Measurements from ENCODE around the gene SLC9A8.
"Not testable (repeated sequence)": the region's sequence is repeated elsewhere in the genome, so short reads cannot be mapped to it uniquely, and the experiment has no call there.

SLC9A8 gene

GRCh38 chr20:49770634-49771033 is 42.0 kb upstream of the SLC9A8 start:
- Histone ChIP-seq H3K27ac (ENCODE audit: low read depth, low read length) (no peak overlapping the region), H3K4me2 (ENCODE audit: low read length) (no peak overlapping the region), H2BK12ac (ENCODE audit: low read length) (peak overlapping the region; percentile 2), H2BK120ac (ENCODE audit: insufficient read depth, low read length, poor library complexity) (no peak overlapping the region), H3K14ac (ENCODE audit: low read length) (no peak overlapping the region), H4K12ac (ENCODE audit: low read depth, low read length) (no peak overlapping the region), H3K9ac (ENCODE audit: low read length) (no peak overlapping the region), H3K27me3 (ENCODE audit: insufficient read depth, low read length) (no peaks in the 10 kb centered on the region), H3K4me3 (ENCODE audit: low read depth, low read length) (no peak overlapping the region), H3K18ac (ENCODE audit: low read length) (no peak overlapping the region), H3K9me3 (ENCODE audit: insufficient read depth, low read depth, low read length) (no peaks in the 10 kb centered on the region), H4K8ac (ENCODE audit: low read depth, low read length) (no peak overlapping the region), H3K79me2 (ENCODE audit: control insufficient read depth, insufficient read depth, low read length, poor library complexity) (no peaks in the 10 kb centered on the region), H3K36me3 (ENCODE audit: control insufficient read depth in 1 of 2, insufficient read depth in 2 of 2, low read length in 2 of 2) (no peaks in the 10 kb centered on the region), H2AFZ (ENCODE audit: insufficient read depth, low read length, poor library complexity) (no peak overlapping the region), H3K4ac (ENCODE audit: low read depth, low read length) (no peak overlapping the region), H3K23ac (ENCODE audit: low read length) (no peak overlapping the region), H2BK5ac (ENCODE audit: low read depth, low read length, poor library complexity) (no peak overlapping the region), H3K79me1 (ENCODE audit: low read length) (peaks cover 6% of the 10 kb centered on the region), H3K4me1 (ENCODE audit: control insufficient read depth in 1 of 2, insufficient read depth in 2 of 2, low read length in 2 of 2) (peaks cover 16 to 24% of the 10 kb centered on the region in 2 experiments), H4K91ac (ENCODE audit: low read depth, low read length) (no peak overlapping the region), H2AK5ac (ENCODE audit: low read length) (no peak overlapping the region)
- DNase-seq, result no peak
- WGBS (ENCODE audit: extremely low coverage, insufficient coverage, insufficient read length), result no CpG with 5 or more reads among the region's 1 CpG

- H4K12ac ChIP-seq (ENCODE audit: low read depth, low read length); H3K9me3 ChIP-seq (ENCODE audit: insufficient read depth, low read depth, low read length); H3K4ac ChIP-seq (ENCODE audit: low read depth, low read length); H3K14ac ChIP-seq (ENCODE audit: low read length); H3K4me2 ChIP-seq (ENCODE audit: low read length); H3K79me2 ChIP-seq (ENCODE audit: control insufficient read depth, insufficient read depth, low read length, poor library complexity); DNase-seq; H3K27ac ChIP-seq (ENCODE audit: low read depth, low read length); H3K27me3 ChIP-seq (ENCODE audit: insufficient read depth, low read length); H3K36me3 ChIP-seq (ENCODE audit: control insufficient read depth in 1 of 2, insufficient read depth in 2 of 2, low read length in 2 of 2); H2BK12ac ChIP-seq (ENCODE audit: low read length); H2BK5ac ChIP-seq (ENCODE audit: low read depth, low read length, poor library complexity); H3K18ac ChIP-seq (ENCODE audit: low read length); H3K4me3 ChIP-seq (ENCODE audit: low read depth, low read length); H3K9ac ChIP-seq (ENCODE audit: low read length); H2AK5ac ChIP-seq (ENCODE audit: low read length); H3K79me1 ChIP-seq (ENCODE audit: low read length); H4K91ac ChIP-seq (ENCODE audit: low read depth, low read length); H3K23ac ChIP-seq (ENCODE audit: low read length); H2AFZ ChIP-seq (ENCODE audit: insufficient read depth, low read length, poor library complexity); H4K8ac ChIP-seq (ENCODE audit: low read depth, low read length); H2BK120ac ChIP-seq (ENCODE audit: insufficient read depth, low read length, poor library complexity): not testable (repeated sequence)
- no CpG with 5 or more reads among the region's 8 CpGs for WGBS (ENCODE audit: extremely low coverage, insufficient coverage, insufficient read length)
- H3K4me1 ChIP-seq (ENCODE audit: control insufficient read depth in 1 of 2, insufficient read depth in 2 of 2, low read length in 2 of 2), result peaks cover 11 to 19% of the 10 kb centered on the region in 2 experiments
These were observed 38.4 kb upstream of the SLC9A8 start for GRCh38 chr20:49774213-49774612.

- Histone ChIP-seq H2BK120ac (ENCODE audit: insufficient read depth, low read length, poor library complexity) (no peak overlapping the region), H3K79me2 (ENCODE audit: control insufficient read depth, insufficient read depth, low read length, poor library complexity) (no peaks in the 10 kb centered on the region)
- no CpG with 5 or more reads among the region's 5 CpGs for WGBS (ENCODE audit: extremely low coverage, insufficient coverage, insufficient read length)
These were observed 37.4 kb upstream of the SLC9A8 start for GRCh38 chr20:49775229-49775693.

GRCh38 chr20:49779972-49780371 is 32.7 kb upstream of the SLC9A8 start:
- Histone ChIP-seq H3K9ac (ENCODE audit: low read length) (no peak overlapping the region), H3K23ac (ENCODE audit: low read length) (no peak overlapping the region), H3K79me1 (ENCODE audit: low read length) (peaks cover 2% of the 10 kb centered on the region), H3K27ac (ENCODE audit: low read depth, low read length) (no peak overlapping the region), H3K18ac (ENCODE audit: low read length) (no peak overlapping the region), H4K8ac (ENCODE audit: low read depth, low read length) (no peak overlapping the region), H2BK120ac (ENCODE audit: insufficient read depth, low read length, poor library complexity) (no peak overlapping the region), H3K79me2 (ENCODE audit: control insufficient read depth, insufficient read depth, low read length, poor library complexity) (no peaks in the 10 kb centered on the region), H2AK5ac (ENCODE audit: low read length) (no peak overlapping the region), H3K27me3 (ENCODE audit: insufficient read depth, low read length) (no peaks in the 10 kb centered on the region), H4K91ac (ENCODE audit: low read depth, low read length) (no peak overlapping the region), H3K4me3 (ENCODE audit: low read depth, low read length) (no peak overlapping the region), H3K4me1 (ENCODE audit: control insufficient read depth in 1 of 2, insufficient read depth in 2 of 2, low read length in 2 of 2) (peaks cover 8 to 14% of the 10 kb centered on the region in 2 experiments), H4K12ac (ENCODE audit: low read depth, low read length) (no peak overlapping the region), H2AFZ (ENCODE audit: insufficient read depth, low read length, poor library complexity) (no peak overlapping the region), H3K4ac (ENCODE audit: low read depth, low read length) (no peak overlapping the region), H3K9me3 (ENCODE audit: insufficient read depth, low read depth, low read length) (no peaks in the 10 kb centered on the region), H3K36me3 (ENCODE audit: control insufficient read depth in 1 of 2, insufficient read depth in 2 of 2, low read length in 2 of 2) (no peaks in the 10 kb centered on the region), H3K14ac (ENCODE audit: low read length) (no peak overlapping the region), H2BK5ac (ENCODE audit: low read depth, low read length, poor library complexity) (no peak overlapping the region), H3K4me2 (ENCODE audit: low read length) (no peak overlapping the region), H2BK12ac (ENCODE audit: low read length) (no peak overlapping the region)
- no CpG with 5 or more reads among the region's 1 CpG for WGBS (ENCODE audit: extremely low coverage, insufficient coverage, insufficient read length)
- no peak for DNase-seq

More at GRCh38 chr20:49775229-49775693, 37.4 kb upstream of the SLC9A8 start:
- Histone ChIP-seq H3K9ac (ENCODE audit: low read length) (no peak overlapping the region), H2AK5ac (ENCODE audit: low read length) (no peak overlapping the region), H3K36me3 (ENCODE audit: control insufficient read depth in 1 of 2, insufficient read depth in 2 of 2, low read length in 2 of 2) (no peaks in the 10 kb centered on the region), H3K9me3 (ENCODE audit: insufficient read depth, low read depth, low read length) (no peaks in the 10 kb centered on the region), H2BK5ac (ENCODE audit: low read depth, low read length, poor library complexity) (peak overlapping the region; percentile 27), H3K4me1 (ENCODE audit: control insufficient read depth in 1 of 2, insufficient read depth in 2 of 2, low read length in 2 of 2) (peaks cover 11 to 19% of the 10 kb centered on the region in 2 experiments), H3K4me3 (ENCODE audit: low read depth, low read length) (no peak overlapping the region), H4K91ac (ENCODE audit: low read depth, low read length) (no peak overlapping the region), H3K18ac (ENCODE audit: low read length) (no peak overlapping the region), H3K27me3 (ENCODE audit: insufficient read depth, low read length) (no peaks in the 10 kb centered on the region), H3K79me1 (ENCODE audit: low read length) (peaks cover 2% of the 10 kb centered on the region), H4K8ac (ENCODE audit: low read depth, low read length) (no peak overlapping the region), H4K12ac (ENCODE audit: low read depth, low read length) (no peak overlapping the region), H3K27ac (ENCODE audit: low read depth, low read length) (no peak overlapping the region), H3K14ac (ENCODE audit: low read length) (no peak overlapping the region), H2AFZ (ENCODE audit: insufficient read depth, low read length, poor library complexity) (no peak overlapping the region), H3K23ac (ENCODE audit: low read length) (no peak overlapping the region), H3K4ac (ENCODE audit: low read depth, low read length) (no peak overlapping the region), H2BK12ac (ENCODE audit: low read length) (no peak overlapping the region), H3K4me2 (ENCODE audit: low read length) (no peak overlapping the region)
- DNase-seq, result peak; percentile 56 to 75

All from trophoblast cell (in vitro differentiated cells and primary cell).